ENCODE results near the gene NBEAL1. TPM values are rescaled to one million over a fixed set of nuclear protein-coding genes. Genes with fewer than 3 reads are reported as not detected.
"Not testable (repeated sequence)": the region's sequence is repeated elsewhere in the genome, so short reads cannot be mapped to it uniquely, and the experiment has no call there.

Gene NBEAL1
- total RNA-seq (2014; rRNA removed; shearing (Covaris generic); ENCODE audit: low replicate concordance), result 2.5 and 2.7 TPM in 2 replicates

GRCh38 chr2:203014456-203015199, at the start of gene NBEAL1:
Gene NBEAL1, plus strand, starts transcription at chr2:203014875. Its CDS starts 1,510 bp downstream, at chr2:203016385.
- in situ Hi-C loops (cut with HindIII; ENCODE audit: low pct_unique_long_range_greater_than_20kb, low sequenced_read_pairs), result no loop called here
- DNase-seq (ENCODE audit: low read depth), result peak; percentile 98

DNA sequence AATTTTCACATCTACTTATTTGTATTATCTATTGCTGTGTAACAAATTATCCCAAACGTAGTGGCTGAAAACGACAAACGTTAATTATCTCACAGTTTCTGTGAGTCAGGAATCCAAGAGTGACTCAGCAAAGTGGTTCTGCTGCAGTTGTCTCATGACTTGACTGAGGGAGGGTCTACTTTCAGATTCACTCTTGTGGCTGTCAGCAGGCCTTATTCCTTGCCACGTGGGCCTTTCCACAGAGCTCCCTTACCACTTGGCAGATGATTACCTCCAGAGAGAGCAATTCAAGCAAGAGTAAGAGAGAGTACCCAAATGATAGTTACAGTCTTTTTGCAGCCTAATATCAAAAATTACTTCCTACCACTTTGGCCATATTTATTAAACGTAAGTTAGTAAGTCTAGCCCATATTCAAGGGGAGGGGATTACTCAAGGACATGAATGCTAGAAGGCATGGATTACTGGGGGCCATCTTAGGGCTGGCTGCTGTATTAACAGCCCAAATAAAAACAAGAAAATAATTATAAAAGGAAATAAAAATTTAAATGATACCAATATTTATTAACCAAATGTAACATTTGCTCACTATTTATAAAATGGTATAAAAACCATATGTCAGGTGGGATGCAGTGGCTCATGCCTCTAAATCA, 48.7 kb upstream of the NBEAL1 start:
- in situ Hi-C loops (cut with HindIII; ENCODE audit: low pct_unique_long_range_greater_than_20kb, low sequenced_read_pairs), result no loop called here
- peak; percentile 70 for DNase-seq (ENCODE audit: low read depth)

DNA sequence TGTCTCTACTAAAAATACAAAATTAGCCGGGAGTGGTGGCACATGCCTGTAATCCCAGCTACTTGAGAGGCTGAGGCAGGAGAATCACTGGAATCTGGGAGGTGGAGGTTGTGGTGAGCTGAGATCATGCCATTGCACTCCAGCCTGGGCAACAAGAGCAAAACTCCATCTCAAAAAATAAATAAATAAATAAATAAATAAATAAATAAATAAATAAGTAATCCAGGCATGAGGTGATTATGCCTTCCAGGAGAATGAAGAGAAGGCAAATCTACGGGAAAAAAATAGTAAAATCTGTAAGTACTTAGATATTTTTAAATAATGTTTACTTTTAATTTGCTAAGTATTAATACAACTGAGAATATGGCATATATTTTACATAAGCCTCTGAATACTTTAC, 45.3 kb upstream of the NBEAL1 start:
- DNase-seq (ENCODE audit: low read depth); in situ Hi-C loops (cut with HindIII; ENCODE audit: low pct_unique_long_range_greater_than_20kb, low sequenced_read_pairs): not testable (repeated sequence)

GRCh38 chr2:202976809-202977208, 37.9 kb upstream of the NBEAL1 start:
- no peak for DNase-seq (ENCODE audit: low read depth)
- in situ Hi-C loops (cut with HindIII; ENCODE audit: low pct_unique_long_range_greater_than_20kb, low sequenced_read_pairs), result no loop called here

DNA sequence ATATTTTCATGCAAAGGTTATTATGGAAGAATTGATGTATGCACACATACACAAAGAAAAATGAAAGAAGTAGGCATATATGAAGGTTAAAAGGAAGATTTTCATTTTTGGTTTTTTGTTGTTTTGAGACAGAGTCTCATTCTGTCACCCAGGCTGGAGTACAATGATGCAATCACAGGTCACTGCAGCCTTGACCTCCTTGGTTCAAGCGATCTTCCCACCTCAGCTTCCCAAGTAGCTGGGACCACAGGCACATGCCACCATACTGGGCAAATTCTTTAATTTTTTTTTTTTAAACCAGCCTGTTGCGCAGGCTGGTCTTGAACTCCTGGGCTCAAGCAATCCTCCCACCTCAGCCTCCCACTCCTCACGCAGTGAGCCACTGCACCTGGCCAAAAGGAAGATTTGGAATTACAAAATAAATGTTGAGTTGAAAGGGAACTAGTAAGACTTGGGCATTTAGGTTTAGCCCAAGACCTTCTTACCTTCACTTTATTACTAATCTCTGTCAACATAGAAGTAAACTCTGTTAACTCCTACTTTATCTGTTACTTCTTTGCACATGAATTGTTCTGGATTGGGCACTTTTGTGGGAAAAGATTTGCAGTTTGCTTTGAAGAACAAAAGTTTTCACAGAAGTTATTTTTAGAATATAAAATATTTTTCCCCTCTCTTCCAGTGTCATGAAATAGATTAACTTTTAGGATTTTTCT, 31.7 kb upstream of the NBEAL1 start:
- in situ Hi-C loops (cut with HindIII; ENCODE audit: low pct_unique_long_range_greater_than_20kb, low sequenced_read_pairs), result no loop called here
- DNase-seq (ENCODE audit: low read depth), result no peak

GRCh38 chr2:202989749-202990148, 24.9 kb upstream of the NBEAL1 start:
- in situ Hi-C loops (cut with HindIII; ENCODE audit: low pct_unique_long_range_greater_than_20kb, low sequenced_read_pairs), result no loop called here
- DNase-seq (ENCODE audit: low read depth), result no peak

- DNase-seq (ENCODE audit: low read depth), result no peak
- in situ Hi-C loops (cut with HindIII; ENCODE audit: low pct_unique_long_range_greater_than_20kb, low sequenced_read_pairs), result no loop called here
Observed at GRCh38 chr2:202990501-202990900, 24.2 kb upstream of the NBEAL1 start.

DNA sequence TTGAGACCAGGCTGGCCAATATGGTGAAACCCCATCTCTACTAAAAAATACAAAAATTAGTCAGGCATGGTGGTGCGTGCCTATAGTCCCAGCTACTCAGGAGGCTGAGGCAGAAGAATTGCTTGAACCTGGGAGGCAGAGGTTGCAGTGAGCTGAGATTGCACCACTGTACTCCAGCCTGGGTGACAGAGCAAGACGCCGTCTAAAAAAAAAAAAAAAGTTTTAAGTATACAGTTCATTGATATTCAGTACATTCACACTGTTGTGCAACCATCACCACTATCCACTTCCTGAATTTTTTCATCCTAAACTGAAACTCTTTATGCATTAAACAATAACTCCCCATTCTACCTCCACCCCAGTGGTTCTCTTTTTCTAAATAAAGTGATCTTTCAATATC, 17.6 kb upstream of the NBEAL1 start:
- in situ Hi-C loops (cut with HindIII; ENCODE audit: low pct_unique_long_range_greater_than_20kb, low sequenced_read_pairs); DNase-seq (ENCODE audit: low read depth): not testable (repeated sequence)

- DNase-seq (ENCODE audit: low read depth), result peak; percentile 54
- in situ Hi-C loops (cut with HindIII; ENCODE audit: low pct_unique_long_range_greater_than_20kb, low sequenced_read_pairs), result no loop called here
Observed at GRCh38 chr2:203002054-203002821, 12.4 kb upstream of the NBEAL1 start.

DNA sequence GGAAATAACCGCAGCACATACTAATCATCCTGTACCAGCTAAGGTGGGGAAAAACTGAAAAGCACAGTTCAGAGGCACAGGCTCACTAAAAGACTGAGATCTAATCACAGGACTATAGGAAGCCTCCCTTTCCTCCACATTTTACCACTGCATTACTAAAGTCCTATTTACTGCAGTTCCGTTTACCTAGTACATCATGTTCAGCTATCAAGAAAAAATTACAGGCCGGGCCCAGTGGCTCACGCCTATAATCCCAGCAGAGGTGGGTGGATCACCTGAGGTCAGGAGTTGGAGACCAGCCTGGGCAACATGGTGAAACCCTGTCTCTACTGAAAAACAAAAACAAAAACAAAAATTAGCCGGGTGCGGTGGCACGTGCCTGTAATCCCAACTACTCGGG, 11.0 kb upstream of the NBEAL1 start:
- in situ Hi-C loops (cut with HindIII; ENCODE audit: low pct_unique_long_range_greater_than_20kb, low sequenced_read_pairs), result no loop called here
- DNase-seq (ENCODE audit: low read depth), result no peak

GRCh38 chr2:203016716-203017115, 2.0 kb downstream of the NBEAL1 start:
- in situ Hi-C loops (cut with HindIII; ENCODE audit: low pct_unique_long_range_greater_than_20kb, low sequenced_read_pairs), result no loop called here
- DNase-seq (ENCODE audit: low read depth), result no peak

- in situ Hi-C loops (cut with HindIII; ENCODE audit: low pct_unique_long_range_greater_than_20kb, low sequenced_read_pairs), result no loop called here
- DNase-seq (ENCODE audit: low read depth), result no peak
Observed at GRCh38 chr2:203018181-203018580, 3.5 kb downstream of the NBEAL1 start.

DNA sequence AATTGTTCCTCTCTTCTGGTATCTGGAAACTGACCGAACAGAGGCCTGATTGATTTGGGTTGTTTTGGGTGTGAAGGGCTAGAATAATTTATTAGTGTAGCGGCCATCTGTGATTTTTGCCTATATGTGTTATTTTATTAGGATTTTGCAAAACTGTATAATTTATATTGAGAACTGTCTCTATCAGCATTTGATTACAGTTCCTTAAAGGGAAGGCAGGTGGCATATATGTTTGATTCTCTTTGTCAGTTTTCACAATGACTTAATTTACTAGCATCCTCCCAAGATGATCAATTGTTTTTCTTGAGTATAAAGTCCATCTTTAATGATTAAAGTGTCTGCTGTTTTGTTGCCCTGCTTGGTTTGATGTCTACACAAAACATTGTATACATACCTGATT, 4.5 kb downstream of the NBEAL1 start:
- in situ Hi-C loops (cut with HindIII; ENCODE audit: low pct_unique_long_range_greater_than_20kb, low sequenced_read_pairs), result no loop called here
- DNase-seq (ENCODE audit: low read depth), result no peak

DNA sequence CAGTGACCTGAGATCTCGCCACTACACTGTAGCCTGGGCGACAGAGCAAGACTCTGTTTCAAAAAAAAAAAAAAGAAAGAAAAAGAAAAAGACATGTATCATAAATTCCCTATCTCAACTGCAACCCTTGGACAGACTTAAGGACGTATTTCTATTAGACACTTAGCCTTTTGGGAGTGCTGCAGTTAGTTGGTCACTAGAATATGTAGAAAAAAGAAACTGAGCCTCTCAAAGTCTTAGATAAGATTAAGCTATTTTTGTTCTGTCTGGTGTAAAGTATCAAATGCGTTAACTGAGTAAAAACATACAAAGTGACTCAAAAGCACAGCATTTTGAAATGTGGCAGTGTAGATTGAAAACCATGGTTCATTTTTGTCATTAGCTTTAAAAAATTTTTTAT, 7.3 kb downstream of the NBEAL1 start:
- no peak for DNase-seq (ENCODE audit: low read depth)
- in situ Hi-C loops (cut with HindIII; ENCODE audit: low pct_unique_long_range_greater_than_20kb, low sequenced_read_pairs), result no loop called here

DNA sequence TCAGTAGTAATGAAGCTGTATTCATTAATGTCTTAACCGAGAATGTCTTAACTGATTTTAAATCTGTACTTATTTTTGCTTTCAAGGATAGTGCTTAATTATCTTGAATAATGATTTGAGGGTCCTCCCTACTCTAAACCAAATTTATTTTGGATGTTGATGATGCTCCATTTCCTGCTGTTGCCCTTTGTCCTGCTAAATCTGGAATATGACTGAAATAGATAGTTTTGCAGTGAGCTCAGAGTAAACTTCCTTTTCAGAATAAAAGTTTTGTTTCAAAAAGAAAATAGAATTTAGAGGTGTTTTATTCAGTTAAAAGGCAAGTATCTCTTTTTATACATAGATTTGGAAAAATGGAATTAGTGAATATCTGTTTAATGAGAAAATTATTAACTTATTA, 8.1 kb downstream of the NBEAL1 start:
- DNase-seq (ENCODE audit: low read depth), result no peak
- in situ Hi-C loops (cut with HindIII; ENCODE audit: low pct_unique_long_range_greater_than_20kb, low sequenced_read_pairs), result no loop called here

DNA sequence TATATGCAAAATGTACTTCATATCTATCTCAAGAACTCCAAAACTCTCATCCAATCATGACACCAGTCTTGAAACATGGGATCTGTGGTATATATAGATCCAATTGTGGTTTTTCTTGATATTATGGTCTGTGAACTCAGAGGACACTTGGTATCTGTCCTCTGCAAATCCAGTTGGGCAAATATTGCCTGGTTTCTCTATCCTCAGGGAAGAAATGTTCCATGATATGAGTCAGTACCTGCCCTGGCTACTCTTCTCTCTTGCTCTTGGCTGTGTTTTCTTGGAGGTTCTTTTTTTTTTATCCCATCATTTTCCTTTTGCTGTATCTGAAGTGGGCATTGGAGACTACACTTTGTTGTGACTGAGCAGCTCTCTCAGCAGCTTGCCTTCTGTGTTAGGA, 10.9 kb downstream of the NBEAL1 start:
- in situ Hi-C loops (cut with HindIII; ENCODE audit: low pct_unique_long_range_greater_than_20kb, low sequenced_read_pairs), result no loop called here
- DNase-seq (ENCODE audit: low read depth), result no peak

GRCh38 chr2:203030545-203030944, 15.9 kb downstream of the NBEAL1 start:
- no peak for DNase-seq (ENCODE audit: low read depth)
- in situ Hi-C loops (cut with HindIII; ENCODE audit: low pct_unique_long_range_greater_than_20kb, low sequenced_read_pairs), result no loop called here

- in situ Hi-C loops (cut with HindIII; ENCODE audit: low pct_unique_long_range_greater_than_20kb, low sequenced_read_pairs), result no loop called here
- DNase-seq (ENCODE audit: low read depth), result no peak
Observed at GRCh38 chr2:203030991-203031390, 16.3 kb downstream of the NBEAL1 start.

GRCh38 chr2:203033395-203033794, 18.7 kb downstream of the NBEAL1 start:
- no peak for DNase-seq (ENCODE audit: low read depth)
- in situ Hi-C loops (cut with HindIII; ENCODE audit: low pct_unique_long_range_greater_than_20kb, low sequenced_read_pairs), result no loop called here

Measured in Caki2 (cell line).